Psoas muscle (tissue), 8 donors: ENCODE measurements around the gene ENOPH1. TPM values are rescaled to one million over a fixed set of nuclear protein-coding genes. Genes with fewer than 3 reads are reported as not detected.
"Not testable (repeated sequence)": the region's sequence is repeated elsewhere in the genome, so short reads cannot be mapped to it uniquely, and the experiment has no call there.

Source experiments
- ATAC-seq, 4 donors: fragments of 200-7000 bp; cut with Tn5 transposase; one replicate each; pipeline ENCODE4 v1.9.1; 2020; ENCODE audit warnings: moderate library complexity in 3 of 4, mild to moderate bottlenecking in 2 of 4
- DNase-seq, 2 donors: peaks; one replicate each; pipeline ENCODE4 v3.0.0-alpha.2; 2020
- H3K27ac ChIP-seq: fragments of 200-600 bp; one replicate; pipeline ENCODE4 v1.8.0; 2022
- H3K27me3 ChIP-seq, 3 donors: fragments of 200-600 bp in 1 of 3; one replicate each; pipeline versions ENCODE4 v1.6.1 to v1.8.0; 2013 to 2022; ENCODE audit warnings: low read length in 2 of 3, mild to moderate bottlenecking in 2 of 3, moderate library complexity in 1 of 3; ENCODE audit not compliant: insufficient read depth in 3 of 3
- H3K36me3 ChIP-seq, 2 donors: fragments of 200-600 bp in 1 of 2; one replicate each; pipeline versions ENCODE4 v1.6.1 to v1.8.0; 2013 to 2022; ENCODE audit warnings: low read depth in 1 of 2, mild to moderate bottlenecking in 1 of 2, moderate library complexity in 1 of 2; ENCODE audit not compliant: insufficient read depth in 1 of 2
- H3K4me1 ChIP-seq: fragments of 200-600 bp; one replicate; pipeline ENCODE4 v1.8.0; 2022
- H3K4me3 ChIP-seq: fragments of 200-600 bp; one replicate; pipeline ENCODE4 v1.8.0; 2022; ENCODE audit warnings: mild to moderate bottlenecking
- H3K9me3 ChIP-seq: fragments of 200-600 bp; one replicate; pipeline ENCODE4 v1.8.0; 2022
- WGBS, 3 donors: extraction: QIAGEN DNeasy Blood & Tissue Kit; methylation state at CpG; one replicate each; pipeline versions ENCODE4 v1.1.6 to v1.1.7; 2013; 5-methylcytosine and 5-hydroxymethylcytosine counted together
- intact Hi-C, 2 donors: fragments of 100-400 bp; cut with DNase I; formaldehyde crosslinking; loops; one replicate each; pipeline versions ENCODE4 v1.11.0 to v1.14.2; 2022
- polyA plus RNA-seq, 3 donors: library from polyadenylated mRNA; stranded (reverse); fragments of 200-250 nt; gene quantifications; one replicate each; pipeline ENCODE4 v1.2.3, GENCODE V29; 2013
- total RNA-seq, 4 donors: library from RNA; stranded (reverse); fragmentation: NEBNext Ultra II Directional in 2 of 4; extraction: Animal tissue kit (Norgen Biotek cat#: 25700) in 2 of 4; gene quantifications; one replicate each; pipeline versions ENCODE4 v1.2.1 to v1.2.4, GENCODE V29; 2021 to 2023
- TF ChIP-seq, protein P1 (sequence below): fragments of 200-600 bp; IDR thresholded peaks from one replicate; pipeline ENCODE4 v1.8.0; 2022; ENCODE audit warnings: antibody characterized with exemption
- donor health status: healthy with polysubstance abuse.
- donor health status: DM: no; HTN: no; CAD: no; lungs with moderate emphysema.
- donor health status: Bipolar disorder and iron deficiency.
- donor health status: healthy.
- donor health status: DM: yes; HTN: yes; CAD: no.
- donor health status: DM: no; HTN: no; CAD: no.
- donor health status: DM: no; HTN: no; CAD: no.
- donor health status: DM: yes; HTN: yes; CAD: no.

The ENOPH1 gene
- total and polyA plus RNA-seq, 7 donors, result 9.1 to 27.7 (median 12.5) TPM

- no peaks in the 10 kb centered on the region for H3K9me3 ChIP-seq
- H3K4me3 ChIP-seq, result no peak overlapping the region
- ATAC-seq (no peak), DNase-seq (no peak)
- no peak overlapping the region for H3K27ac ChIP-seq
- TF ChIP-seq, protein P1, sequence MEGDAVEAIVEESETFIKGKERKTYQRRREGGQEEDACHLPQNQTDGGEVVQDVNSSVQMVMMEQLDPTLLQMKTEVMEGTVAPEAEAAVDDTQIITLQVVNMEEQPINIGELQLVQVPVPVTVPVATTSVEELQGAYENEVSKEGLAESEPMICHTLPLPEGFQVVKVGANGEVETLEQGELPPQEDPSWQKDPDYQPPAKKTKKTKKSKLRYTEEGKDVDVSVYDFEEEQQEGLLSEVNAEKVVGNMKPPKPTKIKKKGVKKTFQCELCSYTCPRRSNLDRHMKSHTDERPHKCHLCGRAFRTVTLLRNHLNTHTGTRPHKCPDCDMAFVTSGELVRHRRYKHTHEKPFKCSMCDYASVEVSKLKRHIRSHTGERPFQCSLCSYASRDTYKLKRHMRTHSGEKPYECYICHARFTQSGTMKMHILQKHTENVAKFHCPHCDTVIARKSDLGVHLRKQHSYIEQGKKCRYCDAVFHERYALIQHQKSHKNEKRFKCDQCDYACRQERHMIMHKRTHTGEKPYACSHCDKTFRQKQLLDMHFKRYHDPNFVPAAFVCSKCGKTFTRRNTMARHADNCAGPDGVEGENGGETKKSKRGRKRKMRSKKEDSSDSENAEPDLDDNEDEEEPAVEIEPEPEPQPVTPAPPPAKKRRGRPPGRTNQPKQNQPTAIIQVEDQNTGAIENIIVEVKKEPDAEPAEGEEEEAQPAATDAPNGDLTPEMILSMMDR, result no peak
- 94 to 98% (median 97%) methylated on average over 1 of the region's 1 CpG for WGBS, 3 donors
- intact Hi-C loops, result loop anchor here (2.0 to 10.0 kb wide), 6 partner anchors 276 to 822 kb away; partner anchors contain the start of gene COQ2 (in 1 of the 2)
- H3K4me1 ChIP-seq, result no peaks in the 10 kb centered on the region
- H3K27me3 ChIP-seq, result no peaks in the 10 kb centered on the region
- peaks cover 3 to 26% of the 10 kb centered on the region in 2 donors for H3K36me3 ChIP-seq
Observed at GRCh38 chr4:82463221-82463620, 32.8 kb downstream of the ENOPH1 start.

DNA sequence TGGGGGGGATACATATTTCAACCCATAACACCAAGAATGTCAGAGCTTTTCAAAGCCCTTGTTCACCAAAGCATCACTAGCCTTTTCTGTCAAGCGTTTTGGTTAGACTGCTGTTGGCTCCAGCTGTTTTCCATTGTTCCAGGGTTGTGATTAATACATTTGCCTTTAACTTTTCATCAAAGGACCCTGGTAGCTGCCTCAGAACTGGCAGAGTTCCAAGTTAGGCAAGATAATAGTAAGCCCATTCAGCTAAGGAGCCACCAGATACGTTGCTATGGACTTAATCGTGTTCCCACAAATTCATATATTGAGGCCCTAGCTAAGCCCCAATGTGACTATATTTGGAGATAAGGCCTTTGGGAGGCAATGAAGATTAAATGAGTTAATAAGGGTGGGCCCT, 37.1 kb downstream of the ENOPH1 start:
- peaks cover 0 to 3% of the 10 kb centered on the region in 2 donors for H3K36me3 ChIP-seq
- no peak for ATAC-seq
- H3K4me1 ChIP-seq, result no peaks in the 10 kb centered on the region
- H3K9me3 ChIP-seq, result no peaks in the 10 kb centered on the region
- H3K4me3 ChIP-seq, result no peak overlapping the region
- H3K27ac ChIP-seq, result no peak overlapping the region
- TF ChIP-seq, protein P1, result no peak
- no peak for DNase-seq
- 43 to 55% (median 50%) methylated on average over 3 of the region's 3 CpGs for WGBS, 3 donors
- intact Hi-C loops, result loop anchor here (10.0 kb wide), 2 partner anchors 347 to 817 kb away; partner anchors contain the start of gene COQ2 (in 1 of the 2)
- no peaks in the 10 kb centered on the region for H3K27me3 ChIP-seq

DNA sequence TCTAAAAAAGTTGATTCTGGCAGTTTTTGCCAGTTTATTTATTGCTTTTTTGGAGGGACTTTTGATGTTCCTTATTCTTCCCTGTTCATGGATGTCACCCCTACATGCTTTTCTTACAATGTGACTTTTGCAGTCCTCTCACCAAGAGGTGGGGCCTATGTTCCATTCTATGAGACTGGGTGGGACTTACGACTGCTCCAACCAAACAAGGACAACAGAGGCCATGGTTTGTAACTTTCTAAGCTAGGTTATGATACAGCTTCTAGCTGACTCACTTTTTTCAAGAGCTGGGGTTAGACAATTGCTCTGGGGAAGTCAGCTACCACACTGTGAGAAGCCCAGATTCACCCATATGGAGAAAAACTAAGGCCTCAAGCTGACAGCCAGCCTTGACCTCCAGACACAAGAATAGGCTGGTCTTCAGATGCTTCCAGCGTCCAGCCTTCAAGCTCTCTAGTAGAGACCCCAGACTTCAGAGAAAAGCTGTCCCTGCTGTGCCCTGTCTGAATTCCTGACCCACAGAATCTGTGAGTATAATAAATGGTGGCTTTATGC, 39.5 kb downstream of the ENOPH1 start:
- no peak overlapping the region for H3K4me3 ChIP-seq

DNA sequence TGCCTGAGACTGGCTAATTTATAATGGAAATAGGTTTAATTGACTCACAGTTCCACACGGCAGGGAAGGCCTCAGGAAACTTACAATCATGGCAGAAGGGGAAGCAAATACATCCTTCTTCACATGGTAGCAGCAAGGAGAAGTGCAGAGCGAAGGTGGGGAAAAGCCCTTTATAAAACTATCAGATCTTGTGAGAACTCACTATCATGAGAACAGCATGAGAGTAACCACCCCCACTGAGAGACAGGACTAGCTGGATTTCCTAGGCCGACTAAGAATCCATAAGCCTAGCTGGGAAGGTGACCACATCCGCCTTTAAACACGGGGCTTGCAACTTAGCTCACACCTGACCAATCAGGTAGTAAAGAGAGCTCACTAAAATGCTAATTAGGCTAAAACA, 42.7 kb downstream of the ENOPH1 start:
- intact Hi-C loops, H3K9me3 ChIP-seq, ATAC-seq, DNase-seq, H3K36me3 ChIP-seq, H3K4me3 ChIP-seq, H3K4me1 ChIP-seq, H3K27me3 ChIP-seq, H3K27ac ChIP-seq: not testable (repeated sequence)
- WGBS, 3 donors, result 52 to 73% (median 56%) methylated on average over 5 of the region's 5 CpGs

More for the DNA sequence above, 39.5 kb downstream of the ENOPH1 start:
- no peak for DNase-seq
- no peaks in the 10 kb centered on the region for H3K4me1 ChIP-seq
- H3K36me3 ChIP-seq, result peaks cover 0 to 3% of the 10 kb centered on the region in 2 donors
- intact Hi-C loops, result loop anchor here (10.0 kb wide), 2 partner anchors 345 to 815 kb away; partner anchors contain the start of gene COQ2 (in 1 of the 2)
- no peaks in the 10 kb centered on the region for H3K27me3 ChIP-seq
- no peak overlapping the region for H3K27ac ChIP-seq
- TF ChIP-seq, protein P1, result no peak
- 60 to 69% (median 63%) methylated on average over 2 of the region's 2 CpGs for WGBS, 3 donors
- ATAC-seq, result no peak
- no peaks in the 10 kb centered on the region for H3K9me3 ChIP-seq

- DNase-seq, result no peak
- no peaks in the 10 kb centered on the region for H3K4me1 ChIP-seq
- ATAC-seq, result no peak
- 95 to 97% (median 95%) methylated on average over 15 of the region's 15 CpGs for WGBS, 3 donors
- no peak overlapping the region for H3K4me3 ChIP-seq
- H3K9me3 ChIP-seq, result no peaks in the 10 kb centered on the region
- intact Hi-C loops, result no loop called here
- TF ChIP-seq, protein P1, result no peak
- no peak overlapping the region for H3K27ac ChIP-seq
- no peaks in the 10 kb centered on the region for H3K27me3 ChIP-seq
- H3K36me3 ChIP-seq, result no peaks in the 10 kb centered on the region
Observed at GRCh38 chr4:82473621-82474164, 43.3 kb downstream of the ENOPH1 start.

- H3K27ac ChIP-seq, DNase-seq, ATAC-seq, intact Hi-C loops, H3K4me3 ChIP-seq, H3K36me3 ChIP-seq, H3K9me3 ChIP-seq, H3K27me3 ChIP-seq, H3K4me1 ChIP-seq: not testable (repeated sequence)
- WGBS, 3 donors, result 73 to 84% (median 79%) methylated on average over 7 of the region's 7 CpGs
Observed at GRCh38 chr4:82475931-82476330, 45.5 kb downstream of the ENOPH1 start.

GRCh38 chr4:82477469-82477868, 47.1 kb downstream of the ENOPH1 start:
- H3K27ac ChIP-seq, intact Hi-C loops, H3K36me3 ChIP-seq, ATAC-seq, H3K4me1 ChIP-seq, H3K4me3 ChIP-seq, H3K9me3 ChIP-seq, H3K27me3 ChIP-seq, DNase-seq: not testable (repeated sequence)
- WGBS, 3 donors, result 76 to 84% (median 80%) methylated on average over 9 of the region's 9 CpGs
